Endothelial cell of umbilical vein (primary cell): ENCODE measurements around the gene CAMTA1. TPM values are rescaled to one million over a fixed set of nuclear protein-coding genes. Genes with fewer than 3 reads are reported as not detected.

Source experiments
- BruUV-seq: library from RNA; stranded (reverse); fragments of 400-500 nt; replicated peaks from 2 replicates; lab custom pipeline; 2021; lab: Mats Ljungman, UMichigan
- CTCF ChIA-PET: fragments of 300-600, 350-600 bp; sonication (Branson Sonifier 250); formaldehyde crosslinking; loops from one replicate; lab custom pipeline; 2021; ENCODE audit warnings: antibody characterized with exemption, inconsistent platforms; lab: Charles Lee
- POLR2A ChIA-PET: fragments of 300-600, 350-600 bp; sonication (Branson Sonifier 250); formaldehyde crosslinking; loops from one replicate; lab custom pipeline; 2021; ENCODE audit warnings: antibody characterized with exemption, inconsistent platforms; lab: Charles Lee
- DNase-seq: peaks from one replicate; pipeline ENCODE4 v3.0.0-alpha.2; 2011; ENCODE audit warnings: low read depth, low spot score
- FAIRE-seq: peaks from 2 replicates; lab custom pipeline; 2011; peaks lifted over from hg19 to GRCh38; lab: Jason Lieb, UNC
- H2AFZ ChIP-seq: 2 replicates; pipeline ENCODE4 v1.6.0; 2012; ENCODE audit warnings: low read depth, low read length, control low read depth, inconsistent platforms
- H3K27ac ChIP-seq: 2 replicates; pipeline ENCODE4 v1.5.1; 2011; ENCODE audit warnings: low read depth, mild to moderate bottlenecking, control low read depth, low read length, moderate library complexity; ENCODE audit not compliant: insufficient read depth
- H3K27me3 ChIP-seq, 2 experiments: 2 replicates each; pipeline versions ENCODE4 v1.6.0 to v1.6.1; 2011; ENCODE audit warnings: low read length in 2 of 2, mixed read lengths in 1 of 2; ENCODE audit not compliant: control insufficient read depth in 2 of 2, insufficient read depth in 2 of 2
- H3K36me3 ChIP-seq, 2 experiments: 2 replicates in 1 of 2; 3 replicates in 1 of 2; pipeline ENCODE4 v1.5.1; 2011; ENCODE audit warnings: low read length in 2 of 2, mild to moderate bottlenecking in 1 of 2, moderate library complexity in 1 of 2; ENCODE audit not compliant: control insufficient read depth in 2 of 2, insufficient read depth in 2 of 2; ENCODE audit errors: extremely low read depth in 1 of 2
- H3K4me1 ChIP-seq: 3 replicates; pipeline ENCODE4 v1.5.1; 2011; ENCODE audit warnings: mild to moderate bottlenecking, low read length; ENCODE audit not compliant: control insufficient read depth, insufficient read depth; ENCODE audit errors: extremely low read depth
- H3K4me2 ChIP-seq: 2 replicates; pipeline ENCODE4 v1.6.1; 2011; ENCODE audit warnings: low read length, control low read depth, mixed read lengths; ENCODE audit not compliant: insufficient read depth
- H3K4me3 ChIP-seq, 3 experiments: fragments of 200-600 bp in 1 of 3; sonication (generic), shearing (Covaris generic) in 1 of 3; replicated peaks in 1 of 3; 2 replicates each; pipeline ENCODE4 v1.5.1; 2011 to 2016; ENCODE audit warnings: control low read depth in 3 of 3, low read length in 3 of 3, mild to moderate bottlenecking in 2 of 3, inconsistent platforms in 1 of 3, low read depth in 1 of 3, moderate library complexity in 1 of 3; ENCODE audit not compliant: insufficient read depth in 1 of 3
- H3K79me2 ChIP-seq: 2 replicates; pipeline ENCODE4 v1.6.0; 2012; ENCODE audit warnings: low read length, inconsistent platforms; ENCODE audit not compliant: control insufficient read depth, insufficient read depth
- H3K9ac ChIP-seq: replicated peaks from 2 replicates; pipeline ENCODE3; 2011; ENCODE audit warnings: low read length, control low read depth; ENCODE audit not compliant: insufficient read depth; ENCODE audit errors: extremely low read depth
- H3K9me1 ChIP-seq: replicated peaks from 3 replicates; pipeline ENCODE4 v1.6.0; 2011; ENCODE audit warnings: mild to moderate bottlenecking, low read length; ENCODE audit not compliant: control insufficient read depth, insufficient read depth; ENCODE audit errors: extremely low read depth
- H3K9me3 ChIP-seq: replicated peaks from 2 replicates; pipeline ENCODE4 v1.5.1; 2012; ENCODE audit warnings: low read length, inconsistent platforms; ENCODE audit not compliant: control insufficient read depth, insufficient read depth
- H4K20me1 ChIP-seq: replicated peaks from 2 replicates; pipeline ENCODE3; 2011; ENCODE audit warnings: mild to moderate bottlenecking, low read length; ENCODE audit not compliant: control insufficient read depth, insufficient read depth; ENCODE audit errors: extremely low read depth
- CTCF ChIP-seq, 2 donors: IDR thresholded peaks; 1 replicate in 1 of 2; 2 replicates in 1 of 2; pipeline ENCODE4 v1.5.1; 2011; ENCODE audit warnings: low read length in 2 of 2, mild to moderate bottlenecking in 2 of 2, moderate library complexity in 2 of 2, control low read depth in 1 of 2, inconsistent platforms in 1 of 2, low read depth in 1 of 2; ENCODE audit not compliant: insufficient read depth in 1 of 2; ENCODE audit errors: extremely low read depth in 1 of 2
- EZH2 ChIP-seq: IDR thresholded peaks from 2 replicates; pipeline ENCODE4 v1.6.1; 2012; ENCODE audit warnings: borderline replicate concordance, low read depth, mild to moderate bottlenecking, moderate library complexity, low read length, inconsistent platforms; ENCODE audit not compliant: severe bottlenecking
- FOS ChIP-seq: IDR thresholded peaks from 2 replicates; pipeline ENCODE4 v1.6.1; 2011; ENCODE audit warnings: mild to moderate bottlenecking, low read length, moderate library complexity, borderline replicate concordance; ENCODE audit not compliant: insufficient read depth
- GATA2 ChIP-seq: IDR thresholded peaks from 2 replicates; pipeline ENCODE4 v1.7.0; 2011; ENCODE audit warnings: low read depth, mild to moderate bottlenecking, moderate library complexity, mixed read lengths, low read length; ENCODE audit not compliant: insufficient read length, insufficient read depth
- JUN ChIP-seq: IDR thresholded peaks from 2 replicates; pipeline ENCODE4 v1.6.1; 2011; ENCODE audit warnings: borderline replicate concordance, low read depth; ENCODE audit not compliant: insufficient read length, insufficient read depth
- MAX ChIP-seq: IDR thresholded peaks from 2 replicates; pipeline ENCODE4 v1.6.1; 2011; ENCODE audit not compliant: insufficient read depth, insufficient read length
- MYC ChIP-seq: IDR thresholded peaks from one replicate; pipeline ENCODE4 v1.6.1; 2011; ENCODE audit warnings: mild to moderate bottlenecking, low read depth, low read length
- POLR2A ChIP-seq: IDR thresholded peaks from 2 replicates; pipeline ENCODE4 v1.6.1; 2012; ENCODE audit warnings: low read depth, mild to moderate bottlenecking, control low read depth, low read length
- POLR2AphosphoS5 ChIP-seq: IDR thresholded peaks from 2 replicates; pipeline ENCODE4 v1.6.1; 2012; ENCODE audit warnings: low read depth, mild to moderate bottlenecking, control low read depth, low read length, moderate library complexity; ENCODE audit not compliant: insufficient read depth
- dilution Hi-C: fragments of 300-500 bp; cut with MboI; formaldehyde crosslinking; loops from one replicate; pipeline ENCODE4 v1.15.0; 2019; ENCODE audit warnings: low sequenced_read_pairs; ENCODE audit not compliant: extremely low pct_ligation_motif_present
- intact Hi-C: fragments of 100-400 bp; cut with micrococcal nuclease; formaldehyde crosslinking; loops from one replicate; pipeline ENCODE4 v1.10.0; 2022
- polyA plus RNA-seq, 4 experiments: library from polyadenylated mRNA; depleted of rRNA in 3 of 4; stranded (reverse) in 3 of 4; unstranded in 1 of 4; fragments of >200 nt; gene quantifications; 2 replicates each; pipeline versions ENCODE4 v1.2.1 to v1.2.3, GENCODE V29; 2011 to 2012; ENCODE audit warnings: missing spikeins in 1 of 4
- total RNA-seq: library from RNA; stranded (reverse); gene quantifications from 2 replicates; pipeline ENCODE4 v1.2.3, GENCODE V29; 2021

The CAMTA1 gene
- total and polyA plus RNA-seq, 2 donors (not counting 3 experiments of a cell fraction or from before 2014, with no cell fraction given), result 50.8 to 92.7 TPM

- no peak for DNase-seq
- no peaks in the 10 kb centered on the region for H3K9me3 ChIP-seq
- H3K27ac ChIP-seq, result no peak overlapping the region
- dilution Hi-C loops, result no loop called here
- H3K79me2 ChIP-seq, result no peaks in the 10 kb centered on the region
- H3K9ac ChIP-seq, result no peak overlapping the region
- H3K4me2 ChIP-seq, result no peak overlapping the region
- FAIRE-seq, result no peak
- BruUV-seq, result no TSS peak
- POLR2A ChIA-PET, result no interaction called here
- H2AFZ ChIP-seq, result no peak overlapping the region
- CTCF ChIA-PET, result no interaction called here
- no peaks in the 10 kb centered on the region for H3K27me3 ChIP-seq
- intact Hi-C loops, result no loop called here
- no peaks in the 10 kb centered on the region for H3K36me3 ChIP-seq
- no peaks in the 10 kb centered on the region for H4K20me1 ChIP-seq
- no peaks in the 10 kb centered on the region for H3K4me1 ChIP-seq
- H3K9me1 ChIP-seq, result no peaks in the 10 kb centered on the region
- no peak overlapping the region for H3K4me3 ChIP-seq
- TF ChIP-seq POLR2AphosphoS5 (no peak), FOS (no peak), MYC (no peak), CTCF (IDR thresholded peaks at IDR 0.05; ENCODE audit: extremely low read depth in 1 of 2, insufficient read depth in 1 of 2, low read depth in 1 of 2, low read length in 2 of 2) (no peak)
Measured at GRCh38 chr1:7089497-7089896, 304.2 kb downstream of the CAMTA1 start.

- H3K79me2 ChIP-seq, result no peaks in the 10 kb centered on the region
- no peak for DNase-seq
- POLR2A ChIA-PET, result no interaction called here
- no peak overlapping the region for H2AFZ ChIP-seq
- H3K27me3 ChIP-seq, result no peaks in the 10 kb centered on the region
- no TSS peak for BruUV-seq
- H3K27ac ChIP-seq, result no peak overlapping the region
- H3K9ac ChIP-seq, result no peak overlapping the region
- no peaks in the 10 kb centered on the region for H3K9me3 ChIP-seq
- CTCF ChIA-PET, result no interaction called here
- dilution Hi-C loops, result no loop called here
- H3K36me3 ChIP-seq, result no peaks in the 10 kb centered on the region
- no peaks in the 10 kb centered on the region for H3K9me1 ChIP-seq
- no peaks in the 10 kb centered on the region for H4K20me1 ChIP-seq
- no peak overlapping the region for H3K4me2 ChIP-seq
- no peak for FAIRE-seq
- H3K4me3 ChIP-seq, result no peak overlapping the region
- intact Hi-C loops, result no loop called here
- H3K4me1 ChIP-seq, result no peaks in the 10 kb centered on the region
- TF ChIP-seq JUN (no peak), EZH2 (no peak), MAX (no peak), FOS (no peak), GATA2 (no peak), MYC (no peak), POLR2AphosphoS5 (no peak), CTCF (IDR thresholded peaks at IDR 0.05; ENCODE audit: extremely low read depth in 1 of 2, insufficient read depth in 1 of 2, low read depth in 1 of 2, low read length in 2 of 2) (no peak), POLR2A (no peak)
Measured at GRCh38 chr1:7093297-7093696, 308.0 kb downstream of the CAMTA1 start.
